ENCODE results near the gene E2F2. TPM values are rescaled to one million over a fixed set of nuclear protein-coding genes. Genes with fewer than 3 reads are reported as not detected.

E2F2 gene
- total and polyA plus RNA-seq, 7 donors = 0.03 to 0.32 (median 0.06) TPM; not detected in 2

DNA sequence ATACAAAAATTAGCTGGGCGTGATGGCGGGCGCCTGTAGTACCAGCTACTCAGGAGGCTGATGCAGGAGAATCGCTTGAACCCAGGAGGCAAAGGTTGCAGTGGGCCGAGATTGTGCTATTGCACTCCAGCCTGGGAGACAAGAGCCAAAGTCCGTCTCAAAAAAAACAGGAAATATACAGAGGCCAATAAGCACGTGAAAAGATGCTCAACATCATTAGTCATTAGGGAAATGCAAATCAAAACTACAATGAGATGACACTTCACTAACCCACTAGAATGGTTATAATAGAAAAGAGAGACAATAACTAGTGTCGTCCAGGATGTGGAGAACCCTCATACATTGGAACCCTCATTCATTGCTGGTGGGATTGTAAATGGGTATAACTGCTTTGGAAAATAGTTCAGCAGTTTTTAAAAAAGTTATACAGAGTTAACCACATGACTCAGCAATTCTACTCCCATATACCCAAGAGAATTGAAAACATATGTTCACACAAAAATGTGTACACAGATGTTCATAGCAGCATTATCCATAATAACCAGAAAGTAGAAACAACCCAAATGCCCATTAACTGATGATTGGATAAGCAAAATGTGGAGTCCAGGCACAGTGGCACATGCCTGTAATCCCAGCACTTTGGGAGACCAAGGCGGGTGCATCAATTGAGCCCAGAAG, 6.4 kb upstream of the E2F2 start:
- Histone ChIP-seq H3K27me3 (ENCODE audit: insufficient read depth in 3 of 3, low read length in 2 of 3) (no peaks in the 10 kb centered on the region), H3K36me3 (ENCODE audit: insufficient read depth in 1 of 2, low read depth in 1 of 2) (no peaks in the 10 kb centered on the region), H3K9me3 (no peaks in the 10 kb centered on the region), H3K4me3 (no peak overlapping the region), H3K27ac (no peak overlapping the region), H3K4me1 (peaks cover 2% of the 10 kb centered on the region)
- ATAC-seq (no peak), DNase-seq (peak in 1 of 2 donors; percentile 17)
- 73 to 76% (median 75%) methylated on average over 9 of the region's 9 CpGs for WGBS, 3 donors
- TF ChIP-seq, protein P1, sequence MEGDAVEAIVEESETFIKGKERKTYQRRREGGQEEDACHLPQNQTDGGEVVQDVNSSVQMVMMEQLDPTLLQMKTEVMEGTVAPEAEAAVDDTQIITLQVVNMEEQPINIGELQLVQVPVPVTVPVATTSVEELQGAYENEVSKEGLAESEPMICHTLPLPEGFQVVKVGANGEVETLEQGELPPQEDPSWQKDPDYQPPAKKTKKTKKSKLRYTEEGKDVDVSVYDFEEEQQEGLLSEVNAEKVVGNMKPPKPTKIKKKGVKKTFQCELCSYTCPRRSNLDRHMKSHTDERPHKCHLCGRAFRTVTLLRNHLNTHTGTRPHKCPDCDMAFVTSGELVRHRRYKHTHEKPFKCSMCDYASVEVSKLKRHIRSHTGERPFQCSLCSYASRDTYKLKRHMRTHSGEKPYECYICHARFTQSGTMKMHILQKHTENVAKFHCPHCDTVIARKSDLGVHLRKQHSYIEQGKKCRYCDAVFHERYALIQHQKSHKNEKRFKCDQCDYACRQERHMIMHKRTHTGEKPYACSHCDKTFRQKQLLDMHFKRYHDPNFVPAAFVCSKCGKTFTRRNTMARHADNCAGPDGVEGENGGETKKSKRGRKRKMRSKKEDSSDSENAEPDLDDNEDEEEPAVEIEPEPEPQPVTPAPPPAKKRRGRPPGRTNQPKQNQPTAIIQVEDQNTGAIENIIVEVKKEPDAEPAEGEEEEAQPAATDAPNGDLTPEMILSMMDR (IDR thresholded peaks at IDR 0.05) = no peak
- intact Hi-C loops (cut with DNase I) = no loop called here

- ATAC-seq = no peak
- no peaks in the 10 kb centered on the region for H3K9me3 ChIP-seq
- TF ChIP-seq, protein P1 (IDR thresholded peaks at IDR 0.05) = no peak
- H3K27ac ChIP-seq = no peak overlapping the region
- H3K4me3 ChIP-seq = no peak overlapping the region
- H3K27me3 ChIP-seq (ENCODE audit: insufficient read depth in 3 of 3, low read length in 2 of 3) = no peaks in the 10 kb centered on the region
- H3K36me3 ChIP-seq (ENCODE audit: insufficient read depth in 1 of 2, low read depth in 1 of 2) = no peaks in the 10 kb centered on the region
- peaks cover 24% of the 10 kb centered on the region for H3K4me1 ChIP-seq
- intact Hi-C loops (cut with DNase I) = loop anchor here in 1 of 2 donors (5.0 kb wide), 1 partner anchor 106 kb away; no protein-coding TSS in a partner anchor
- DNase-seq = no peak
- WGBS, 3 donors = 90 to 92% (median 92%) methylated on average over 6 of the region's 6 CpGs
Measured at GRCh38 chr1:23533246-23534023, 2.4 kb upstream of the E2F2 start.

DNA sequence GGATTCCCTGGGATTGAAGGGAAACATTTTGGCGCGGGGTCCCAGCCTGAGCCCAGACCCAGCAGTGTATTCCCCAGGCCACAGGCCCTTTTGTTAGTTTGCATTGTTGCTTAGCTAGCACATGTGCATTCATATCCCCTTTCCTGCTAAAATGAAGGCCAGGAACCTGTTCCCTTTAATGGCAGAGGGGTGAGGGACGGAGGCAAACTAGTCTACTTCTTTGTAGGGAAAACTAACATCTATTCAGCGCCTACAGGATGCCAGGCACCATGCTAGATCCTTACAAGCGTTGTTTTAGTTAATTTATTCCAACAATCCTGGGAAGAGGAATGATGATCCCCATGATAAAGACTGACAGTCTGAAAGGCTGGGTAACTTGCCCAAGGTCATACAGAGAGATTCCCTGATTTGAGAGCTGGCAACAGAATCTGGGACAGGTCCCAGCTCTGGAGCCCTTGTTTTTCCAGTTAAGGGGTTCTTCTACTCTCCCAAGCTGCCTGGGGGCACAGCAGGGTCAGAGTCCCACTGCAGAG, 595 bp upstream of the E2F2 start:
- H3K9me3 ChIP-seq = no peaks in the 10 kb centered on the region
- no peak for DNase-seq
- TF ChIP-seq, protein P1 (IDR thresholded peaks at IDR 0.05) = no peak
- H3K27me3 ChIP-seq (ENCODE audit: insufficient read depth in 3 of 3, low read length in 2 of 3) = no peaks in the 10 kb centered on the region
- ATAC-seq = peak in 1 of 4 donors; percentile 35
- WGBS, 3 donors = 26 to 34% (median 30%) methylated on average over 5 of the region's 5 CpGs
- H3K4me1 ChIP-seq = peaks cover 34% of the 10 kb centered on the region
- intact Hi-C loops (cut with DNase I) = loop anchor here in 1 of 2 donors (5.0 kb wide), 1 partner anchor 104 kb away; no protein-coding TSS in a partner anchor
- peak overlapping the region; percentile 57 for H3K27ac ChIP-seq
- H3K4me3 ChIP-seq = peak overlapping the region; percentile 71
- H3K36me3 ChIP-seq (ENCODE audit: insufficient read depth in 1 of 2, low read depth in 1 of 2) = no peaks in the 10 kb centered on the region

DNA sequence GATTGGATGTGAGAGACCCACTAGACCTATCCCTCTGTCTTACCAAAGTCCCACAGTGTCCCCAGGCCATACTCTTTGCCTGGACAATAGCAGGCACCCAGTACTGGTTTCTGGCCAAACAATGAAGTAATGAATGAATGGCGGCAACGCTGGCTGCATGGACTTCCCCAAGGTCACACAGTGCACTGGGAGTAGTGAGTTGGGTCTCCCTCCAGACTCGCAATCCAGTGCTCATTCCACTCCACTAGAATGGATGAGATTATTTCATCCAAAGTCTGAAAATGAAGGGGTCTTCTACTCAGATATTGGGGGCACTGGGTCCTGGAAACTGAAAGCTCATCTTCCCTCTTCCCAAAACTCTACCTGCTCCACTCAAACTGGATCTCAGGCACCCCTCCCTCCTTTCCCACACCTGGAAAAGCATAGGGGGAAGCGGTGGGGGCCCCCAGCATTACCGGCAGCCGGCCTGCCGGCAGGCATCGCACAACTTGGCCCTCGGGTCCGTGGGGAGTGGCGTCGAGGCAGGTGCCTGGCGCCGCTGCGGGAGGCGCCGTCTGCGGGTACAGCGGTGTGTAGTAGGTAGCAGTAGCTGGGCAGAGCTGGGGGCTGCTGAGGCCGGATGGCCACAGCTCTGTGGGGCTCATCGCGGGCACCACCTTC, 816 bp downstream of the E2F2 start:
- Histone ChIP-seq H3K4me3 (peak overlapping the region; percentile 71), H3K27me3 (ENCODE audit: insufficient read depth in 3 of 3, low read length in 2 of 3) (no peaks in the 10 kb centered on the region), H3K9me3 (no peaks in the 10 kb centered on the region), H3K27ac (no peak overlapping the region), H3K4me1 (peaks cover 34% of the 10 kb centered on the region), H3K36me3 (ENCODE audit: insufficient read depth in 1 of 2, low read depth in 1 of 2) (no peaks in the 10 kb centered on the region)
- TF ChIP-seq, protein P1 (IDR thresholded peaks at IDR 0.05) = no peak
- intact Hi-C loops (cut with DNase I) = loop anchor here in 1 of 2 donors (5.0 kb wide), 1 partner anchor 103 kb away; no protein-coding TSS in a partner anchor
- no peak for ATAC-seq
- 3 to 8% (median 5%) methylated on average over 22 of the region's 22 CpGs for WGBS, 3 donors
- DNase-seq = no peak
